ENCODE data around the gene SIGLEC7.

The SIGLEC7 gene

DNA sequence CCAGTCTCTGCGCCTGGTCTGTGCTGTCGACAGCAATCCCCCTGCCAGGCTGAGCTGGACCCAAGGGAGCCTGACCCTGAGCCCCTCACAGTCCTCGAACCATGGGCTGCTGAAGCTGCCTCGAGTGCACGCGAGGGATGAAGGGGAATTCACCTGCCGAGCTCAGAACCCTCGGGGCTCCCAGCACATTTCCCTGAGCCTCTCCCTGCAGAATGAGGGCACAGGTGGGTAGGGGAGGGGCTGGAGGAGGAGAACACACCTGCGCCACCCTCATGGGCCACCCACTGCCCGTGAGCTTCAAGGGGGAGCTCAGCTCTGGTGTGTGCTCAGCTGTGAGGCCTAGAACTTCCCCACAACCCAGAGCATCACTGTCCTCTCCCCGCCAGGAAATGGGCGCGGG lies 44.2 kb downstream of the SIGLEC7 start:
- TF ChIP-seq, protein P1, sequence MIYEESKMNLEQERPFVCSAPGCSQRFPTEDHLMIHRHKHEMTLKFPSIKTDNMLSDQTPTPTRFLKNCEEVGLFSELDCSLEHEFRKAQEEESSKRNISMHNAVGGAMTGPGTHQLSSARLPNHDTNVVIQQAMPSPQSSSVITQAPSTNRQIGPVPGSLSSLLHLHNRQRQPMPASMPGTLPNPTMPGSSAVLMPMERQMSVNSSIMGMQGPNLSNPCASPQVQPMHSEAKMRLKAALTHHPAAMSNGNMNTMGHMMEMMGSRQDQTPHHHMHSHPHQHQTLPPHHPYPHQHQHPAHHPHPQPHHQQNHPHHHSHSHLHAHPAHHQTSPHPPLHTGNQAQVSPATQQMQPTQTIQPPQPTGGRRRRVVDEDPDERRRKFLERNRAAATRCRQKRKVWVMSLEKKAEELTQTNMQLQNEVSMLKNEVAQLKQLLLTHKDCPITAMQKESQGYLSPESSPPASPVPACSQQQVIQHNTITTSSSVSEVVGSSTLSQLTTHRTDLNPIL (CRISPR knock-in tag; IDR thresholded peaks at IDR 0.05; ENCODE audit: low read depth): no peak
- TF ChIP-seq PPARA (CRISPR knock-in tag; IDR thresholded peaks at IDR 0.05; ENCODE audit: borderline replicate concordance): no peak
- TF ChIP-seq, protein P2, sequence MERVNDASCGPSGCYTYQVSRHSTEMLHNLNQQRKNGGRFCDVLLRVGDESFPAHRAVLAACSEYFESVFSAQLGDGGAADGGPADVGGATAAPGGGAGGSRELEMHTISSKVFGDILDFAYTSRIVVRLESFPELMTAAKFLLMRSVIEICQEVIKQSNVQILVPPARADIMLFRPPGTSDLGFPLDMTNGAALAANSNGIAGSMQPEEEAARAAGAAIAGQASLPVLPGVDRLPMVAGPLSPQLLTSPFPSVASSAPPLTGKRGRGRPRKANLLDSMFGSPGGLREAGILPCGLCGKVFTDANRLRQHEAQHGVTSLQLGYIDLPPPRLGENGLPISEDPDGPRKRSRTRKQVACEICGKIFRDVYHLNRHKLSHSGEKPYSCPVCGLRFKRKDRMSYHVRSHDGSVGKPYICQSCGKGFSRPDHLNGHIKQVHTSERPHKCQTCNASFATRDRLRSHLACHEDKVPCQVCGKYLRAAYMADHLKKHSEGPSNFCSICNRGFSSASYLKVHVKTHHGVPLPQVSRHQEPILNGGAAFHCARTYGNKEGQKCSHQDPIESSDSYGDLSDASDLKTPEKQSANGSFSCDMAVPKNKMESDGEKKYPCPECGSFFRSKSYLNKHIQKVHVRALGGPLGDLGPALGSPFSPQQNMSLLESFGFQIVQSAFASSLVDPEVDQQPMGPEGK (CRISPR knock-in tag; IDR thresholded peaks at IDR 0.05; ENCODE audit: borderline replicate concordance): no peak
- TF ChIP-seq, protein P3, sequence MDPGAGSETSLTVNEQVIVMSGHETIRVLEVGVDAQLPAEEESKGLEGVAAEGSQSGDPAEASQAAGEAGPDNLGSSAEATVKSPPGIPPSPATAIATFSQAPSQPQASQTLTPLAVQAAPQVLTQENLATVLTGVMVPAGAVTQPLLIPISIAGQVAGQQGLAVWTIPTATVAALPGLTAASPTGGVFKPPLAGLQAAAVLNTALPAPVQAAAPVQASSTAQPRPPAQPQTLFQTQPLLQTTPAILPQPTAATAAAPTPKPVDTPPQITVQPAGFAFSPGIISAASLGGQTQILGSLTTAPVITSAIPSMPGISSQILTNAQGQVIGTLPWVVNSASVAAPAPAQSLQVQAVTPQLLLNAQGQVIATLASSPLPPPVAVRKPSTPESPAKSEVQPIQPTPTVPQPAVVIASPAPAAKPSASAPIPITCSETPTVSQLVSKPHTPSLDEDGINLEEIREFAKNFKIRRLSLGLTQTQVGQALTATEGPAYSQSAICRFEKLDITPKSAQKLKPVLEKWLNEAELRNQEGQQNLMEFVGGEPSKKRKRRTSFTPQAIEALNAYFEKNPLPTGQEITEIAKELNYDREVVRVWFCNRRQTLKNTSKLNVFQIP (CRISPR knock-in tag; IDR thresholded peaks at IDR 0.05; ENCODE audit: borderline replicate concordance, low read depth): no peak
- TF ChIP-seq ZFP3 (CRISPR knock-in tag; IDR thresholded peaks at IDR 0.05): no peak
- TF ChIP-seq TOX (CRISPR knock-in tag; IDR thresholded peaks at IDR 0.05; ENCODE audit: borderline replicate concordance): no peak
- no peak for TF ChIP-seq ZNF565 (CRISPR knock-in tag; conservative IDR thresholded peaks at IDR 0.05; ENCODE audit: low read depth)
- no peak for TF ChIP-seq ESRRG (CRISPR knock-in tag; IDR thresholded peaks at IDR 0.05)
- no peak for TF ChIP-seq ZFP30 (CRISPR knock-in tag; IDR thresholded peaks at IDR 0.05)
- no peak for TF ChIP-seq ZNF8 (CRISPR knock-in tag; IDR thresholded peaks at IDR 0.05)
- TF ChIP-seq OSR1 (CRISPR knock-in tag; IDR thresholded peaks at IDR 0.05): no peak
- no peak for TF ChIP-seq GLIS3 (CRISPR knock-in tag; IDR thresholded peaks at IDR 0.05)
- TF ChIP-seq ARNTL (CRISPR knock-in tag; IDR thresholded peaks at IDR 0.05; ENCODE audit: borderline replicate concordance, low read depth): no peak
- no peak for TF ChIP-seq CSDC2 (CRISPR knock-in tag; IDR thresholded peaks at IDR 0.05)
- TF ChIP-seq TCF4 (CRISPR knock-in tag; IDR thresholded peaks at IDR 0.05; ENCODE audit: borderline replicate concordance): no peak
- no peak for TF ChIP-seq ZC3H10 (CRISPR knock-in tag; IDR thresholded peaks at IDR 0.05)
- no peak for TF ChIP-seq SNAI2 (CRISPR knock-in tag; IDR thresholded peaks at IDR 0.05)
- TF ChIP-seq RARB (CRISPR knock-in tag; IDR thresholded peaks at IDR 0.05): no peak
- ATAC-seq: no peak

DNA sequence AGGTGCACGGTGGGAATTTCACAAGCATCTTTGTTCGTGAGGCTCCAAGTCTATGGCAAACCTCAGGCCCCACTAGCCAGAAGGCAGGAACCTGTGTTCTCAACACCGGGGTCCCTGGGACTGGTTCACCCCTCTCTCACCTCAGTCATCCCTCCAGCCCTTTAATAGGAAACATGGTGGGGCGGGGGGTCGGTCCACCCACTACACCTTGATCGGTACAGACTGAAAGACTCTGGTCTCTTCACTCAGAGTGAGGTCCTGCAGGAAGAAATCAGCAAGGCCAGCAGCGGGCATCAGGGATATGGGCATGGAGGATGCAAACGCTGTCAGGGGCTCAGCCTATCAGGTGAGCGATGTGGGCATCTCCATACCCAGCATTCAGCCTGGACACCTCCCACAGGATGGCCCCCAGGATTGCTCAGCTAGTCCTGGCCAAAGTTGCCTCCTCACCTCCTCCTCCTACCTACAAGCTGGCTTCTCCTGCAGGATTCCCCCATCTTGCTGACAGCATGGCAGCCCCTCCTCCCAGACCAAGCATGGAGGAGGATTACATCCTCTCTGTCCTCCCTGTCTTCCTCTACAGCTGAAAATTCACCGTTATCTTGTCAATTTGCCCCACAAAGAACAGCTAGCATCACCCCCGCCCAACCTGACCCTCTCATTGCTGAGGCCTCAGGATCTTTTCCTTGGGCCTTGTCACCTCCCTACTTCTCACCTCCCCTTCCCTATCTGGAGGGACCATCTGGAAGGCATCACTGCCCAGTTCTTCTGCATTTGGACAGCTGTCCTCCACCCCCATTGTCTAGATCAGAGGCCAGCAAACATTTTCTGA lies 45.5 kb downstream of the SIGLEC7 start:
- TF ChIP-seq PPARA (CRISPR knock-in tag; IDR thresholded peaks at IDR 0.05; ENCODE audit: borderline replicate concordance) (no peak), RARB (CRISPR knock-in tag; IDR thresholded peaks at IDR 0.05) (no peak), ZFP30 (CRISPR knock-in tag; IDR thresholded peaks at IDR 0.05) (no peak), OSR1 (CRISPR knock-in tag; IDR thresholded peaks at IDR 0.05) (no peak), TCF4 (CRISPR knock-in tag; IDR thresholded peaks at IDR 0.05; ENCODE audit: borderline replicate concordance) (no peak), ZNF8 (CRISPR knock-in tag; IDR thresholded peaks at IDR 0.05) (no peak), ZFP3 (CRISPR knock-in tag; IDR thresholded peaks at IDR 0.05) (no peak), ARNTL (CRISPR knock-in tag; IDR thresholded peaks at IDR 0.05; ENCODE audit: borderline replicate concordance, low read depth) (no peak), GLIS3 (CRISPR knock-in tag; IDR thresholded peaks at IDR 0.05) (no peak), CSDC2 (CRISPR knock-in tag; IDR thresholded peaks at IDR 0.05) (no peak), ZNF565 (CRISPR knock-in tag; conservative IDR thresholded peaks at IDR 0.05; ENCODE audit: low read depth) (no peak), ESRRG (CRISPR knock-in tag; IDR thresholded peaks at IDR 0.05) (no peak)
- TF ChIP-seq, protein P4, sequence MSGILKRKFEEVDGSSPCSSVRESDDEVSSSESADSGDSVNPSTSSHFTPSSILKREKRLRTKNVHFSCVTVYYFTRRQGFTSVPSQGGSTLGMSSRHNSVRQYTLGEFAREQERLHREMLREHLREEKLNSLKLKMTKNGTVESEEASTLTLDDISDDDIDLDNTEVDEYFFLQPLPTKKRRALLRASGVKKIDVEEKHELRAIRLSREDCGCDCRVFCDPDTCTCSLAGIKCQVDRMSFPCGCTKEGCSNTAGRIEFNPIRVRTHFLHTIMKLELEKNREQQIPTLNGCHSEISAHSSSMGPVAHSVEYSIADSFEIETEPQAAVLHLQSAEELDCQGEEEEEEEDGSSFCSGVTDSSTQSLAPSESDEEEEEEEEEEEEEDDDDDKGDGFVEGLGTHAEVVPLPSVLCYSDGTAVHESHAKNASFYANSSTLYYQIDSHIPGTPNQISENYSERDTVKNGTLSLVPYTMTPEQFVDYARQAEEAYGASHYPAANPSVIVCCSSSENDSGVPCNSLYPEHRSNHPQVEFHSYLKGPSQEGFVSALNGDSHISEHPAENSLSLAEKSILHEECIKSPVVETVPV (CRISPR knock-in tag; IDR thresholded peaks at IDR 0.05): no peak
- TF ChIP-seq, protein P2 (CRISPR knock-in tag; IDR thresholded peaks at IDR 0.05; ENCODE audit: borderline replicate concordance): no peak
- TF ChIP-seq, protein P1 (CRISPR knock-in tag; IDR thresholded peaks at IDR 0.05; ENCODE audit: low read depth): no peak
- TF ChIP-seq, protein P3 (CRISPR knock-in tag; IDR thresholded peaks at IDR 0.05; ENCODE audit: borderline replicate concordance, low read depth): no peak

More for the DNA sequence above, 45.5 kb downstream of the SIGLEC7 start:
- ATAC-seq: no peak

All from SK-N-SH treated with all-trans-retinoic acid at 6 μM for 48 hours (cell line).